ENCODE results near the gene AP1G2. TPM values are rescaled to one million over a fixed set of nuclear protein-coding genes. Genes with fewer than 3 reads are reported as not detected.

AP1G2 gene
- total RNA-seq, 2 donors from 2014 or later: 150 to 237 TPM

DNA sequence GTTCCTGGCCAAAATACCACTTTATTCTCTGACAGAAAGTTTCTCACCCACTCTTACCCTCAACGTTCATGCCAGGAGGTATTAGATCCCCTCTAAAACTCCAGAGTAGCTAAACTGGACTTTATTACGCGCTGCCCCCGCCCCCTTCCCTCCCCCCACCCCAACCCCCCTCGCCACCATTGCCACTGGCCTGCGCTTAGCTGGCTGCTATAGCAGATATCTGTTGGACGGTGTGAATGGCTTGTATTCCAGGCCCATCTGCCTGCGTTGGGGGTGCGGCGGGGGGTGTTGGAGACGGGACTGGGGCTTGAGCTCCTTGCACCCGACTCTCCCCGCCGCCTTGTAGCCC, 12.1 kb downstream of the AP1G2 start:
- DNase-seq (no peak), ATAC-seq (no peak)
- Histone ChIP-seq H3K27me3 (no peaks in the 10 kb centered on the region), H3K4me1 (peaks cover 32% of the 10 kb centered on the region), H3K4me3 (peak overlapping the region in 1 of 2 donors; percentile 59), H3K9me3 (no peaks in the 10 kb centered on the region), H3K36me3 (replicated peaks in 1 of 2; ENCODE audit: insufficient read depth in 1 of 2, low read depth in 2 of 2) (peaks cover 0 to 3% of the 10 kb centered on the region in 2 donors), H3K27ac (peak overlapping the region; percentile 89 to 98 (median 94))
- no peak for TF ChIP-seq POLR2A (IDR thresholded peaks at IDR 0.05)
- TF ChIP-seq, protein P1, sequence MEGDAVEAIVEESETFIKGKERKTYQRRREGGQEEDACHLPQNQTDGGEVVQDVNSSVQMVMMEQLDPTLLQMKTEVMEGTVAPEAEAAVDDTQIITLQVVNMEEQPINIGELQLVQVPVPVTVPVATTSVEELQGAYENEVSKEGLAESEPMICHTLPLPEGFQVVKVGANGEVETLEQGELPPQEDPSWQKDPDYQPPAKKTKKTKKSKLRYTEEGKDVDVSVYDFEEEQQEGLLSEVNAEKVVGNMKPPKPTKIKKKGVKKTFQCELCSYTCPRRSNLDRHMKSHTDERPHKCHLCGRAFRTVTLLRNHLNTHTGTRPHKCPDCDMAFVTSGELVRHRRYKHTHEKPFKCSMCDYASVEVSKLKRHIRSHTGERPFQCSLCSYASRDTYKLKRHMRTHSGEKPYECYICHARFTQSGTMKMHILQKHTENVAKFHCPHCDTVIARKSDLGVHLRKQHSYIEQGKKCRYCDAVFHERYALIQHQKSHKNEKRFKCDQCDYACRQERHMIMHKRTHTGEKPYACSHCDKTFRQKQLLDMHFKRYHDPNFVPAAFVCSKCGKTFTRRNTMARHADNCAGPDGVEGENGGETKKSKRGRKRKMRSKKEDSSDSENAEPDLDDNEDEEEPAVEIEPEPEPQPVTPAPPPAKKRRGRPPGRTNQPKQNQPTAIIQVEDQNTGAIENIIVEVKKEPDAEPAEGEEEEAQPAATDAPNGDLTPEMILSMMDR (IDR thresholded peaks at IDR 0.05): no peak
- 2 to 4% methylated on average over 7 to 14 of the region's 14 CpGs for WGBS, 2 donors
- intact Hi-C loops (cut with DNase I): loop anchor here (5.0 kb wide), 1 partner anchor 83 kb away; no protein-coding TSS in a partner anchor

DNA sequence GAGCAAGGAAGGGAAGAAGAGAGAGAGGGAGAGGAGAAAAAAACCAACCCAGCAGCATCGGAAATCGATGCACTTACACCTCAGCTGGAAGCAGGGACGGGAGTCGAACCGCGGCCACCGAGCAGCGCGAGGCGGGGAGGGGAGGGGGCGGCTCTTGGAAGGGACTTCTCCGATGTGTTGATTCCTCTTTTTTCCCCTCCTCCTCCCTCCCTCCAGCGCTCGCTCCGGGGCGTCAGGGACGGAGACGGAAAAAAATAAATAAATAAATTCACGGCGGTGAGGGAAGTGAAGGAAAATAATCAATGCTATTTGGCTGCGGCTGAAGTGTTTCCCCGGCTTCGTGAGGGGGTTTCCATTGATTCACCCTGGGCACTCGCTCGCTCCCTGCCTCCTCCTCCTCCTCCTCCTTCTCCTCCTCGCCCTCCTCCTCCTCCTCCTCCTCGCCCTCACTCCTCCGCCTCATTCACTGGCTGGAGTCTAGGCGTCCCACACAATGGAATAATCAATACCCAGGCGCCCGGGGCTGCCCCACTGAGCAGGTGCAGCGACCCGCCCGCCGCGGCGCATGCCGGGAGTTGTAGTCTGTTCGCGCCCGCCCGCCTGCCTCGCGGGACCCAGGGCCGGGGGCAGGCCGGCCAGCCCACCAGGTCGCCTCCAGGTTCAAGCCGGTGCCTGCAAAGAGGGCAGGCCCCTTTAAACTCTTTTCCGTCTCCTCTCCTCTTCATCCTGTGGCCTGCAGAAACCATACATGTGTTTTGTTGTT, 16.1 kb downstream of the AP1G2 start, which contains the start of gene ZFHX2:
ZFHX2 (minus strand) TSS at position 500 of the 763 bp plus-strand sequence. CDS start 16,440 bp downstream, outside the sequence.
- peak; percentile 82 for ATAC-seq
- no peaks in the 10 kb centered on the region for H3K27me3 ChIP-seq
- H3K4me1 ChIP-seq: peaks cover 19% of the 10 kb centered on the region
- TF ChIP-seq POLR2A (IDR thresholded peaks at IDR 0.05): peak in 2 of 3 donors; percentile 46 to 58
- TF ChIP-seq, protein P1 (IDR thresholded peaks at IDR 0.05): no peak
- DNase-seq: peak; percentile 87 to 92 (median 89)
- H3K27ac ChIP-seq: peak within 1 kb of the TSS in 3 of 4 donors; percentile 57 to 70 (median 65)
- H3K4me3 ChIP-seq: peak within 1 kb of the TSS; percentile 31 to 66
- no peaks in the 10 kb centered on the region for H3K9me3 ChIP-seq
- H3K36me3 ChIP-seq (replicated peaks in 1 of 2; ENCODE audit: insufficient read depth in 1 of 2, low read depth in 2 of 2): no peaks in the 10 kb centered on the region
- WGBS, 2 donors: 0% methylated on average over 44 to 49 of the region's 49 CpGs
- intact Hi-C loops (cut with DNase I): no loop called here

DNA sequence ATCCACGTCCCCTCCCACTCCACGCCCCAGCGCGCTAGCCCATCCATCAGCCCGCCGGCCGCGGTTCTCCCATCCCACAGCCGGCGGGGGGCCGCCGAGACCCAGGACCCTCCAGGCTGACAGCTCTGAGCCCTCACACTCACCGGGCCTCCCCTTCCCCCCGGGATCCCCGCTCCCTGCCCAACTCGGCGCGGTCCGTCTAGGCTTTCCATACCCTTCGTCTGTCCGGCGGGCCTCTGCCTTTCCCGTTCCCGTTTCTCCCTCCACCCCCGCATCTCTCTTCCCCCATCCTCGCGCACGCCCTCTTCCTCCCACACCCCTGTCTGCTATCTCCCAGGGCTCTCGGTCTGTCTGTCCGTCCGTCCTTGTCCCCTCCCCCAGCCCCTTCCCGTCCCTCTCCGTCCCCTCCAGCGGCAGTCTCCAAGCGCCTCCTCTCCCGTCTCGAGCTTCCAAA, 16.8 kb downstream of the AP1G2 start:
- no peak for ATAC-seq
- H3K27me3 ChIP-seq: no peaks in the 10 kb centered on the region
- peak overlapping the region in 3 of 4 donors; percentile 57 to 70 (median 65) for H3K27ac ChIP-seq
- TF ChIP-seq POLR2A (IDR thresholded peaks at IDR 0.05): no peak
- TF ChIP-seq, protein P1 (IDR thresholded peaks at IDR 0.05): no peak
- intact Hi-C loops (cut with DNase I): no loop called here
- no peaks in the 10 kb centered on the region for H3K36me3 ChIP-seq (replicated peaks in 1 of 2; ENCODE audit: insufficient read depth in 1 of 2, low read depth in 2 of 2)
- H3K4me1 ChIP-seq: peaks cover 16% of the 10 kb centered on the region
- H3K4me3 ChIP-seq: peak overlapping the region; percentile 31 to 66
- no peaks in the 10 kb centered on the region for H3K9me3 ChIP-seq
- peak in 1 of 4 donors; percentile 34 for DNase-seq
- WGBS, 2 donors: 1 to 4% methylated on average over 26 to 34 of the region's 37 CpGs

DNA sequence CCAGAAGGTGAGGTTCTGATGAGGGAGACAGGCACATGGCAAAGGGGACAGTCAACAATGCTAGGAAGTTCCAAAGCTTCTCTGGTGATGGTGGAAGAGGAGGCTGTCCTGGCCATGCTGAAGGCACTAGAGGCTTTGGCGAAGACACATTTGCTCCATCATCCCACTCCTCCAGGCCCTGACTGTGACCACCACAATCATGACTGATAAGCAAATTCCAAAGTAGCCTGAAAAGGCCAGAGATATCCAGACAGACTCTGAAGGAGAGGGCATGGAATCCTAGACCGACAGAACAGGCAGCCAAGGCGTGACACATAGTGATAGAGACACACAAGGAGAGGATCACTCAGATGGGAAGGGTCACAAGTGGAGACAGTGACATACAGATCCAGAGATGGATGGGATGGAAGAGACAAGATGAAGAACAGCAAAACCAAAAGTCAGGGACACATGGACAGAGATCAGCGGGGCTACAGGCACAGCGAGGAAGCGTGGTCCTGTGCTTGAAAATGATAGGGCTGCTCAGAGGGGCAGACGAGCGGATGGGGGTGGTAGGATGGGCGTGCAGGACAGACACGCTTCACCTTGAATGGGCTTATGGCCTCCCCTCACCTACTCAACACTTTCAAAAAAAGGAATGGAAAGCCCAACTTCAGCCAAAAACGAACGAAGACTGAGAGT, 17.3 kb downstream of the AP1G2 start:
- ATAC-seq: no peak
- no peaks in the 10 kb centered on the region for H3K36me3 ChIP-seq (replicated peaks in 1 of 2; ENCODE audit: insufficient read depth in 1 of 2, low read depth in 2 of 2)
- no peak for DNase-seq
- H3K4me3 ChIP-seq: no peak overlapping the region
- H3K27me3 ChIP-seq: no peaks in the 10 kb centered on the region
- TF ChIP-seq, protein P1 (IDR thresholded peaks at IDR 0.05): no peak
- TF ChIP-seq POLR2A (IDR thresholded peaks at IDR 0.05): no peak
- intact Hi-C loops (cut with DNase I): no loop called here
- peak overlapping the region in 1 of 4 donors; percentile 65 for H3K27ac ChIP-seq
- WGBS, 2 donors: 61 to 73% methylated on average over 12 of the region's 12 CpGs
- peaks cover 16% of the 10 kb centered on the region for H3K4me1 ChIP-seq
- H3K9me3 ChIP-seq: no peaks in the 10 kb centered on the region

Data from body of pancreas (tissue), 4 donors.